ENCODE measurements around the gene HBZ. TPM values are rescaled to one million over a fixed set of nuclear protein-coding genes. Genes with fewer than 3 reads are reported as not detected.

The HBZ gene
- total and polyA plus RNA-seq, 9 of the 15 experiments (the other 6 are each of a cell fraction or from before 2014, with no cell fraction given), result 58.0 to 610 (median 113) TPM

DNA sequence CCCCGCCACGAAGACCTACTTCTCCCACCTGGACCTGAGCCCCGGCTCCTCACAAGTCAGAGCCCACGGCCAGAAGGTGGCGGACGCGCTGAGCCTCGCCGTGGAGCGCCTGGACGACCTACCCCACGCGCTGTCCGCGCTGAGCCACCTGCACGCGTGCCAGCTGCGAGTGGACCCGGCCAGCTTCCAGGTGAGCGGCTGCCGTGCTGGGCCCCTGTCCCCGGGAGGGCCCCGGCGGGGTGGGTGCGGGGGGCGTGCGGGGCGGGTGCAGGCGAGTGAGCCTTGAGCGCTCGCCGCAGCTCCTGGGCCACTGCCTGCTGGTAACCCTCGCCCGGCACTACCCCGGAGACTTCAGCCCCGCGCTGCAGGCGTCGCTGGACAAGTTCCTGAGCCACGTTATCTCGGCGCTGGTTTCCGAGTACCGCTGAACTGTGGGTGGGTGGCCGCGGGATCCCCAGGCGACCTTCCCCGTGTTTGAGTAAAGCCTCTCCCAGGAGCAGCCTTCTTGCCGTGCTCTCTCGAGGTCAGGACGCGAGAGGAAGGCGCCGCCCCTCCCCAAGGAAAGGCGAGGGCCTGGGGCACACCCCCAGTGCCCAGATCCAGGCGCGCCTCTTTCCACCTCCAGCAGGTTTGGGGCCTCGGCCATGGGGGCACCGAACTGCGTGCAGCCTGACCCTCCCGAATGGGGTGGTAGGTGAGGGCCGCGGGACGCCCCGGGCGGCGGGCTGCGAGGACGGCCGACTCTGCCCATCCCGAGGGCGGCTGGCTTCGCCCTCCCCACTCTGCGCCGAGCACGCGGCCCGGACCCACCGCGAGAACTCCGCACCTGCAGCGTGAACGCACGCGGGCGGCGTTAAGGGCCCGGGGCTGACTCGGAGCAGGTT is 28.5 kb downstream of the HBZ start (continued):
- TF ChIP-seq, protein P1, sequence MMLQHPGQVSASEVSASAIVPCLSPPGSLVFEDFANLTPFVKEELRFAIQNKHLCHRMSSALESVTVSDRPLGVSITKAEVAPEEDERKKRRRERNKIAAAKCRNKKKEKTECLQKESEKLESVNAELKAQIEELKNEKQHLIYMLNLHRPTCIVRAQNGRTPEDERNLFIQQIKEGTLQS (IDR thresholded peaks at IDR 0.05), result no peak
- TF ChIP-seq, protein P1 (CRISPR knock-in tag; conservative IDR thresholded peaks at IDR 0.05), result peak; percentile 95
- TF ChIP-seq, protein P2, sequence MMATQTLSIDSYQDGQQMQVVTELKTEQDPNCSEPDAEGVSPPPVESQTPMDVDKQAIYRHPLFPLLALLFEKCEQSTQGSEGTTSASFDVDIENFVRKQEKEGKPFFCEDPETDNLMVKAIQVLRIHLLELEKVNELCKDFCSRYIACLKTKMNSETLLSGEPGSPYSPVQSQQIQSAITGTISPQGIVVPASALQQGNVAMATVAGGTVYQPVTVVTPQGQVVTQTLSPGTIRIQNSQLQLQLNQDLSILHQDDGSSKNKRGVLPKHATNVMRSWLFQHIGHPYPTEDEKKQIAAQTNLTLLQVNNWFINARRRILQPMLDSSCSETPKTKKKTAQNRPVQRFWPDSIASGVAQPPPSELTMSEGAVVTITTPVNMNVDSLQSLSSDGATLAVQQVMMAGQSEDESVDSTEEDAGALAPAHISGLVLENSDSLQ (IDR thresholded peaks at IDR 0.05), result no peak
- TF ChIP-seq E2F4 (CRISPR knock-in tag; IDR thresholded peaks at IDR 0.05; ENCODE audit: low read depth) (peak; percentile 87), FOXO4 (CRISPR knock-in tag; IDR thresholded peaks at IDR 0.05) (no peak), ZNF449 (CRISPR knock-in tag; IDR thresholded peaks at IDR 0.05) (no peak), ZHX1 (conservative IDR thresholded peaks at IDR 0.05; ENCODE audit: low read length) (0 out of 2 replicates have a peak, but pooled peaks have one; percentile 82), CCAR2 (IDR thresholded peaks at IDR 0.05; ENCODE audit: low read depth, low read length) (no peak), RCOR1 (IDR thresholded peaks at IDR 0.05; ENCODE audit: borderline replicate concordance in 1 of 2, low read depth in 2 of 2, low read length in 2 of 2) (no peak)
- TF ChIP-seq, protein P3, sequence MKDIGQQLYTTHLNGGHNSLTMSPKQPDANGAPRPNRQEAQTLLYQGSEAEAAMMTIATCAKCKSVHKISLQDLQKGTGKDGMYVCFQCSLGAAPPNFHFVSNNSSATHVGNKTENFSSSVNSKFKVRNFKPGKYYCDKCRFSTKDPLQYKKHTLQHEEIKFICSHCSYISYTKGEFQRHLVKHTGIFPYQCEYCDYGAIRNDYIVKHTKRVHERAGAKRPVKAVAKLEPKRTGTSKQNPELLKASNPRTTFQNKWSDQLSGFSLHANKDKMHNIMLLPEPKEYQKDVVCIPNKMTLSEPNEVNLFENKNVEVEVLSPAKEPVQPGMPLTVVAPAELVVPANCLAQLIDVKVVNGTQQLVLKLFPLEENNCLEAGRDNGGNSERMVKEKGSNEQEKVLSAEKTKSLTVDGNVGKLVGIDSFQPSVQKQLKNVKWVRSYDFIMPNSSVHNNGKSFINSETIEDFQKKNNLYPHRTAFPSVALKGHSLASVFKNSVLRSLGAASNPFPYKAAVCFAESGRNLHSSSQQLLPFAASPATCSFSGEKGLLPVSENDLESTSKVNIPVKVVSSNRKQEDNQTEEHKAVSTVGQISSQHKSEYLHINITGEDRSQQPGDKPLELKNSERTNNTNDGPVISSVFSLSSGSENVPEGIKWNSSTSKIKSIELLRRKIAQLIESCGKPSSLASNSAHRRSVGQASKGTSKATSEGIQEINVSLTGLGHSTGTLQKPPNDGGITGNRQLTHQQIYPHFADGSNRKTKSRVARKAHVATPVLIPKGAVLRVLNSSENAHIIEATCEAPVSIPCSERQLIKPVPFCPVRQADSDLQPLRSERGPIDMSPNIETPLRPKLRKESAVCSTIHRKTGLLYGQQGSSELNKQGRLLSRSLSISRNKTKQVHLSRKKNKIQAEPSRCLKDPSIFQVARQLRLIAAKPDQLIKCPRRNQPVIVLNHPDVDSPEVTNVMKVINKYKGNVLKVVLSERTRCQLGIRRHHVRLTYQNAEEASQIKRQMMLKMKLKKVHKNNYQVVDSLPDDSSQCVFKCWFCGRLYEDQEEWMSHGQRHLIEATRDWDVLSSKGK (CRISPR knock-in tag; IDR thresholded peaks at IDR 0.05), result no peak
- TF ChIP-seq, protein P4, sequence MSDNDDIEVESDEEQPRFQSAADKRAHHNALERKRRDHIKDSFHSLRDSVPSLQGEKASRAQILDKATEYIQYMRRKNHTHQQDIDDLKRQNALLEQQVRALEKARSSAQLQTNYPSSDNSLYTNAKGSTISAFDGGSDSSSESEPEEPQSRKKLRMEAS (CRISPR knock-in tag; IDR thresholded peaks at IDR 0.05), result peak; percentile 100
